NT2/D1 (cell line): ENCODE data around the gene CLK2.

Experiments
- SUZ12 ChIP-seq: IDR thresholded peaks from 2 replicates; pipeline ENCODE4 v1.6.1; 2011; ENCODE audit not compliant: insufficient read length, insufficient read depth; ENCODE audit errors: extremely low read depth
- YY1 ChIP-seq: IDR thresholded peaks from 2 replicates; pipeline ENCODE4 v1.6.1; 2011; ENCODE audit not compliant: insufficient read length, insufficient read depth

GRCh38 chr1:155254714-155255242 is 18.5 kb downstream of the CLK2 start:
- TF ChIP-seq YY1 (no peak), SUZ12 (no peak)
